Measurements from ENCODE around the gene CAMK2A. TPM values are rescaled to one million over a fixed set of nuclear protein-coding genes. Genes with fewer than 3 reads are reported as not detected.
A peak's percentile ranks its signal among the peaks of the same experiment; 100 is the strongest.

CAMK2A gene
- total and polyA plus RNA-seq, 2 of the 4 experiments (the other 2 are of a cell fraction) = 0.18 to 0.19 TPM

GRCh38 chr5:150219861-150220260, 69.7 kb downstream of the CAMK2A start:
- Histone ChIP-seq H3K36me3 (ENCODE audit: control insufficient read depth, insufficient read depth, low read length) (no peaks in the 10 kb centered on the region), H3K23ac (ENCODE audit: low read depth, low read length) (no peak overlapping the region), H4K20me1 (ENCODE audit: insufficient read depth, low read length) (no peaks in the 10 kb centered on the region), H3K27me3 (ENCODE audit: control insufficient read depth, insufficient read depth, low read length) (no peaks in the 10 kb centered on the region; the same call in 1 of the 2 replicates), H4K5ac (ENCODE audit: low read depth, low read length) (no peak overlapping the region), H2BK20ac (ENCODE audit: low read depth, low read length) (no peak overlapping the region), H3K4me1 (ENCODE audit: control insufficient read depth, insufficient read depth, low read length) (0 out of 2 replicates have a peak, but pooled peaks cover 2% of the 10 kb centered on the region), H2BK5ac (ENCODE audit: low read depth, low read length, poor library complexity, severe bottlenecking) (no peak overlapping the region), H3K4me3 (ENCODE audit: insufficient read depth, low read depth, low read length) (no peak overlapping the region), H3K14ac (replicated peaks; ENCODE audit: low read depth, low read length) (no peak overlapping the region), H2BK15ac (ENCODE audit: low read depth, low read length) (no peak overlapping the region), H2AK9ac (replicated peaks; ENCODE audit: low read depth, low read length, poor library complexity) (no peak overlapping the region), H3K9ac (ENCODE audit: low read depth, low read length) (no peak overlapping the region), H4K91ac (ENCODE audit: insufficient read depth, low read depth, low read length) (no peak overlapping the region), H3K4ac (ENCODE audit: low read depth, low read length) (no peak overlapping the region), H3K4me2 (ENCODE audit: low read depth, low read length) (no peak overlapping the region), H3K9me1 (ENCODE audit: insufficient read depth, low read length) (no peaks in the 10 kb centered on the region), H2BK120ac (ENCODE audit: low read depth, low read length) (no peak overlapping the region), H3K56ac (ENCODE audit: extremely low read depth, insufficient read depth, low read length) (no peak overlapping the region), H2AFZ (replicated peaks; ENCODE audit: low read length, poor library complexity) (no peak overlapping the region), H2AK5ac (ENCODE audit: low read depth, low read length) (peak overlapping the region; percentile 80), H3K18ac (ENCODE audit: low read depth, low read length) (no peak overlapping the region), H3K9me3 (ENCODE audit: control insufficient read depth, insufficient read depth, low read length) (no peaks in the 10 kb centered on the region), H3K79me1 (ENCODE audit: low read depth in 1 of 2, low read length in 2 of 2) (no peaks in the 10 kb centered on the region), H3K27ac (ENCODE audit: insufficient read depth, low read length) (no peak overlapping the region), H4K8ac (ENCODE audit: low read depth in 2 of 2, low read length in 2 of 2) (no peak overlapping the region)
- ATAC-seq (ENCODE audit: low read depth) = no peak
- in situ Hi-C loops (cut with MboI; ENCODE audit: low sequenced_read_pairs) (loop anchor here (10.0 to 25.0 kb wide), 3 partner anchors 215 to 583 kb away; partner anchors contain the start of genes HMGXB3 and TIGD6), intact Hi-C loops (cut with micrococcal nuclease) (loop anchor here (2.0 to 10.0 kb wide), 3 partner anchors 185 to 383 kb away; no protein-coding TSS in a partner anchor), dilution Hi-C loops (cut with HindIII; ENCODE audit: low sequenced_read_pairs, unreplicated experiment) (no loop called here)
- ChIA-PET CTCF (interaction anchor here (0.6 kb wide), 1 partner anchor 61 kb away, joined by 3 read pairs; no protein-coding TSS in a partner anchor), POLR2A (ENCODE audit: unreplicated experiment) (no interaction called here)
- TF ChIP-seq POLR2A (IDR thresholded peaks at IDR 0.05; ENCODE audit: low read depth, low read length) = no peak
- no TSS peak for BruUV-seq (replicated peaks)
- WGBS, 2 experiments (ENCODE audit: extremely low coverage in 2 of 2, insufficient read length in 1 of 2) = no CpG with 5 or more reads among the region's 2 CpGs
- DNase-seq = no peak

Measured in IMR-90 (cell line).